Mesendoderm (in vitro differentiated cells): ENCODE results near the gene TNKS2.
A peak's percentile ranks its signal among the peaks of the same experiment; 100 is the strongest.

Experiments used
- DNase-seq: peaks from one replicate; pipeline ENCODE4 v3.0.0; 2013
- H2AK5ac ChIP-seq: 2 replicates; pipeline ENCODE4 v1.6.1; 2013; ENCODE audit warnings: low read length, inconsistent platforms
- H2BK120ac ChIP-seq: 2 replicates; pipeline ENCODE4 v1.6.1; 2013; ENCODE audit warnings: low read depth, mild to moderate bottlenecking, low read length, moderate library complexity, mixed read lengths
- H2BK15ac ChIP-seq: replicated peaks from 2 replicates; pipeline ENCODE4 v1.6.1; 2013; ENCODE audit warnings: low read depth, mild to moderate bottlenecking, moderate library complexity
- H2BK5ac ChIP-seq: 2 replicates; pipeline ENCODE4 v1.6.1; 2013; ENCODE audit warnings: low read length, inconsistent platforms
- H3K18ac ChIP-seq: 2 replicates; pipeline ENCODE4 v1.6.1; 2013; ENCODE audit warnings: mild to moderate bottlenecking, low read length, mixed read lengths
- H3K23ac ChIP-seq: one replicate; pipeline ENCODE4 v1.6.1; 2013; ENCODE audit warnings: low read length
- H3K27ac ChIP-seq: 2 replicates; pipeline ENCODE4 v1.5.1; 2013; ENCODE audit warnings: low read depth, mild to moderate bottlenecking, inconsistent platforms, low read length, moderate library complexity
- H3K27me3 ChIP-seq: 2 replicates; pipeline ENCODE4 v1.6.1; 2013; ENCODE audit warnings: low read length, control low read depth, mild to moderate bottlenecking, inconsistent platforms; ENCODE audit not compliant: insufficient read depth, poor library complexity
- H3K36me3 ChIP-seq: 2 replicates; pipeline ENCODE4 v1.6.1; 2013; ENCODE audit warnings: low read length, inconsistent platforms; ENCODE audit not compliant: control insufficient read depth, insufficient read depth
- H3K4ac ChIP-seq: one replicate; pipeline ENCODE4 v1.6.1; 2013; ENCODE audit warnings: low read depth, mild to moderate bottlenecking, low read length, moderate library complexity
- H3K4me1 ChIP-seq: 2 replicates; pipeline ENCODE4 v1.6.1; 2013; ENCODE audit warnings: low read depth, low read length, inconsistent platforms; ENCODE audit not compliant: control insufficient read depth
- H3K4me2 ChIP-seq: 2 replicates; pipeline ENCODE4 v1.6.1; 2013; ENCODE audit warnings: low read length
- H3K4me3 ChIP-seq: 2 replicates; pipeline ENCODE4 v1.5.1; 2013; ENCODE audit warnings: mild to moderate bottlenecking, low read length
- H3K56ac ChIP-seq: one replicate; pipeline ENCODE4 v1.6.1; 2013; ENCODE audit warnings: low read length
- H3K79me1 ChIP-seq: 2 replicates; pipeline ENCODE4 v1.6.1; 2013; ENCODE audit warnings: low read length, inconsistent platforms
- H3K79me2 ChIP-seq: 2 replicates; pipeline ENCODE4 v1.6.1; 2013; ENCODE audit warnings: mild to moderate bottlenecking, low read length; ENCODE audit not compliant: control insufficient read depth, insufficient read depth
- H3K9ac ChIP-seq: 2 replicates; pipeline ENCODE4 v1.6.1; 2013; ENCODE audit warnings: low read length, inconsistent platforms
- H4K5ac ChIP-seq: one replicate; pipeline ENCODE4 v1.6.1; 2013; ENCODE audit warnings: low read length
- H4K8ac ChIP-seq: one replicate; pipeline ENCODE4 v1.6.1; 2013; ENCODE audit warnings: low read depth, mild to moderate bottlenecking, control low read depth, low read length, moderate library complexity
- WGBS: extraction: QIAGEN DNeasy Blood & Tissue Kit; methylation state at CpG from one replicate; pipeline ENCODE4 v1.1.7; 2013; ENCODE audit warnings: low lambda C conversion rate, missing lambda C conversion rate; ENCODE audit not compliant: insufficient coverage; ENCODE audit errors: extremely low coverage; 5-methylcytosine and 5-hydroxymethylcytosine counted together

Gene TNKS2

GRCh38 chr10:91816981-91817380 is 18.8 kb downstream of the TNKS2 start:
- no peak overlapping the region for H3K4ac ChIP-seq
- no peak overlapping the region for H3K4me2 ChIP-seq
- H4K8ac ChIP-seq: no peak overlapping the region
- H3K56ac ChIP-seq: no peak overlapping the region
- peaks cover 5% of the 10 kb centered on the region for H3K79me2 ChIP-seq
- H3K27me3 ChIP-seq: no peaks in the 10 kb centered on the region
- H3K9ac ChIP-seq: no peak overlapping the region
- H3K79me1 ChIP-seq: peaks cover 4% of the 10 kb centered on the region
- peaks cover 7% of the 10 kb centered on the region for H3K36me3 ChIP-seq
- no peak overlapping the region for H2BK15ac ChIP-seq
- WGBS: no CpG with 5 or more reads among the region's 2 CpGs
- no peak overlapping the region for H2BK5ac ChIP-seq
- H3K4me1 ChIP-seq: no peaks in the 10 kb centered on the region
- H3K18ac ChIP-seq: no peak overlapping the region
- no peak overlapping the region for H3K23ac ChIP-seq
- H2AK5ac ChIP-seq: no peak overlapping the region
- no peak overlapping the region for H2BK120ac ChIP-seq
- DNase-seq: no peak
- H3K27ac ChIP-seq: no peak overlapping the region
- H3K4me3 ChIP-seq: no peak overlapping the region
- H4K5ac ChIP-seq: no peak overlapping the region

GRCh38 chr10:91820144-91820543 is 21.9 kb downstream of the TNKS2 start:
- Histone ChIP-seq H3K23ac (no peak overlapping the region), H4K5ac (no peak overlapping the region), H2BK15ac (no peak overlapping the region), H3K4ac (no peak overlapping the region), H4K8ac (no peak overlapping the region), H3K4me2 (no peak overlapping the region), H3K27me3 (no peaks in the 10 kb centered on the region), H3K36me3 (peaks cover 5% of the 10 kb centered on the region), H2BK5ac (no peak overlapping the region), H3K4me3 (no peak overlapping the region), H3K79me2 (no peaks in the 10 kb centered on the region), H3K18ac (no peak overlapping the region), H3K4me1 (no peaks in the 10 kb centered on the region), H2BK120ac (no peak overlapping the region), H2AK5ac (no peak overlapping the region), H3K27ac (no peak overlapping the region), H3K79me1 (peaks cover 1% of the 10 kb centered on the region), H3K9ac (no peak overlapping the region), H3K56ac (no peak overlapping the region)
- peak; percentile 80 for DNase-seq
- WGBS: no CpG with 5 or more reads among the region's 3 CpGs

- no peak overlapping the region for H2AK5ac ChIP-seq
- no peak overlapping the region for H3K4me2 ChIP-seq
- no peak for DNase-seq
- H3K23ac ChIP-seq: no peak overlapping the region
- no peak overlapping the region for H3K18ac ChIP-seq
- no CpG with 5 or more reads among the region's 1 CpG for WGBS
- H3K56ac ChIP-seq: no peak overlapping the region
- no peak overlapping the region for H3K9ac ChIP-seq
- no peak overlapping the region for H4K5ac ChIP-seq
- H2BK15ac ChIP-seq: no peak overlapping the region
- no peak overlapping the region for H3K4ac ChIP-seq
- H3K27ac ChIP-seq: no peak overlapping the region
- no peaks in the 10 kb centered on the region for H3K27me3 ChIP-seq
- H3K4me3 ChIP-seq: no peak overlapping the region
- H3K79me1 ChIP-seq: no peaks in the 10 kb centered on the region
- no peak overlapping the region for H2BK5ac ChIP-seq
- peaks cover 2% of the 10 kb centered on the region for H3K36me3 ChIP-seq
- no peaks in the 10 kb centered on the region for H3K4me1 ChIP-seq
- H3K79me2 ChIP-seq: no peaks in the 10 kb centered on the region
- no peak overlapping the region for H2BK120ac ChIP-seq
- H4K8ac ChIP-seq: no peak overlapping the region
These were observed 25.9 kb downstream of the TNKS2 start for GRCh38 chr10:91824076-91824475.

GRCh38 chr10:91829268-91829667 is 31.0 kb downstream of the TNKS2 start:
- no peak overlapping the region for H3K4me2 ChIP-seq
- no peak overlapping the region for H2BK5ac ChIP-seq
- no peak overlapping the region for H3K4me3 ChIP-seq
- no peak overlapping the region for H3K4ac ChIP-seq
- no peaks in the 10 kb centered on the region for H3K4me1 ChIP-seq
- H3K23ac ChIP-seq: no peak overlapping the region
- H2BK15ac ChIP-seq: no peak overlapping the region
- no peak overlapping the region for H3K9ac ChIP-seq
- no peaks in the 10 kb centered on the region for H3K79me2 ChIP-seq
- no CpG with 5 or more reads among the region's 2 CpGs for WGBS
- no peak overlapping the region for H4K5ac ChIP-seq
- H3K36me3 ChIP-seq: peaks cover 3% of the 10 kb centered on the region
- H3K79me1 ChIP-seq: no peaks in the 10 kb centered on the region
- H3K27ac ChIP-seq: no peak overlapping the region
- H4K8ac ChIP-seq: no peak overlapping the region
- no peak overlapping the region for H2AK5ac ChIP-seq
- no peaks in the 10 kb centered on the region for H3K27me3 ChIP-seq
- no peak for DNase-seq
- H3K56ac ChIP-seq: no peak overlapping the region
- H3K18ac ChIP-seq: no peak overlapping the region
- no peak overlapping the region for H2BK120ac ChIP-seq

GRCh38 chr10:91838199-91838598 is 40.0 kb downstream of the TNKS2 start:
- Histone ChIP-seq H3K56ac (no peak overlapping the region), H3K4ac (no peak overlapping the region), H2BK15ac (no peak overlapping the region), H3K9ac (no peak overlapping the region), H2AK5ac (no peak overlapping the region), H3K4me2 (no peak overlapping the region), H2BK120ac (no peak overlapping the region), H3K4me1 (no peaks in the 10 kb centered on the region), H3K27me3 (no peaks in the 10 kb centered on the region), H3K4me3 (no peak overlapping the region), H2BK5ac (no peak overlapping the region), H3K27ac (no peak overlapping the region), H3K36me3 (peaks cover 4% of the 10 kb centered on the region), H3K18ac (no peak overlapping the region), H4K5ac (no peak overlapping the region), H3K79me1 (no peaks in the 10 kb centered on the region), H4K8ac (no peak overlapping the region), H3K79me2 (no peaks in the 10 kb centered on the region), H3K23ac (no peak overlapping the region)
- no peak for DNase-seq
- WGBS: no CpG with 5 or more reads among the region's 3 CpGs

GRCh38 chr10:91843083-91843482 is 44.9 kb downstream of the TNKS2 start:
- H3K4me2 ChIP-seq: no peak overlapping the region
- H3K27me3 ChIP-seq: no peaks in the 10 kb centered on the region
- H3K27ac ChIP-seq: no peak overlapping the region
- no peak for DNase-seq
- no peaks in the 10 kb centered on the region for H3K4me1 ChIP-seq
- H3K56ac ChIP-seq: no peak overlapping the region
- no peak overlapping the region for H4K8ac ChIP-seq
- no peak overlapping the region for H3K9ac ChIP-seq
- H2BK120ac ChIP-seq: no peak overlapping the region
- H3K36me3 ChIP-seq: peaks cover 10% of the 10 kb centered on the region
- no peak overlapping the region for H2AK5ac ChIP-seq
- H2BK15ac ChIP-seq: no peak overlapping the region
- no peaks in the 10 kb centered on the region for H3K79me1 ChIP-seq
- no peaks in the 10 kb centered on the region for H3K79me2 ChIP-seq
- H3K23ac ChIP-seq: no peak overlapping the region
- H2BK5ac ChIP-seq: no peak overlapping the region
- H3K18ac ChIP-seq: no peak overlapping the region
- no peak overlapping the region for H4K5ac ChIP-seq
- H3K4me3 ChIP-seq: no peak overlapping the region
- no peak overlapping the region for H3K4ac ChIP-seq
